Liver (tissue), 3 donors: ENCODE results near the gene NEXMIF.

ENCODE experiments used
- CTCF ChIP-seq: fragments of 150-350 bp; IDR thresholded peaks from 2 replicates; pipeline ENCODE4 v1.5.1; 2017; ENCODE audit warnings: improper control_type of control experiment, low read depth, low read length; ENCODE audit not compliant: missing input control
- GABPA ChIP-seq, 2 donors: IDR thresholded peaks in 1 of 2; conservative IDR thresholded peaks in 1 of 2; 2 replicates each; pipeline ENCODE4 v1.6.1; 2016; ENCODE audit warnings: antibody characterized with exemption in 2 of 2, mild to moderate bottlenecking in 1 of 2, moderate library complexity in 1 of 2
- JUND ChIP-seq, 2 donors: IDR thresholded peaks; 2 replicates each; pipeline ENCODE4 v1.6.1; 2016; ENCODE audit warnings: antibody characterized with exemption in 2 of 2
- donor health status: healthy.
- donor health status: healthy.

- no peak for TF ChIP-seq CTCF
- no peak for TF ChIP-seq JUND (IDR thresholded peaks at IDR 0.05)
- TF ChIP-seq GABPA (IDR thresholded peaks at IDR 0.05 in 1 of 2, conservative IDR thresholded peaks at IDR 0.05 in 1 of 2), result no peak
Observed at GRCh38 chrX:74835566-74835965, 89.7 kb downstream of the NEXMIF start.
